ENCODE data around the gene ZNF91.
"Not testable (repeated sequence)": the region's sequence is repeated elsewhere in the genome, so short reads cannot be mapped to it uniquely, and the experiment has no call there.

ZNF91 gene

GRCh38 chr19:23394511-23394910 lies 760 bp downstream of the ZNF91 start:
- peak in 1 of 14 donors; percentile 9 for DNase-seq

- no peak for DNase-seq
Measured at GRCh38 chr19:23393121-23393520, 2.1 kb downstream of the ZNF91 start.

GRCh38 chr19:23391236-23391635 lies 4.0 kb downstream of the ZNF91 start:
- DNase-seq = no peak

GRCh38 chr19:23385404-23385803 lies 9.9 kb downstream of the ZNF91 start:
- no peak for DNase-seq

- no peak for DNase-seq
Measured at GRCh38 chr19:23384858-23385257, 10.4 kb downstream of the ZNF91 start.

GRCh38 chr19:23384166-23384565 lies 11.1 kb downstream of the ZNF91 start:
- DNase-seq = no peak

- no peak for DNase-seq
Measured at GRCh38 chr19:23382955-23383354, 12.3 kb downstream of the ZNF91 start.

GRCh38 chr19:23381114-23381513 lies 14.2 kb downstream of the ZNF91 start:
- DNase-seq = no peak

GRCh38 chr19:23379671-23380070 lies 15.6 kb downstream of the ZNF91 start:
- DNase-seq = not testable (repeated sequence)

- no peak for DNase-seq
Measured at GRCh38 chr19:23378948-23379347, 16.3 kb downstream of the ZNF91 start.

GRCh38 chr19:23377276-23377675 lies 18.0 kb downstream of the ZNF91 start:
- no peak for DNase-seq

- DNase-seq = no peak
Measured at GRCh38 chr19:23366437-23366836, 28.8 kb downstream of the ZNF91 start.

GRCh38 chr19:23366031-23366430 lies 29.2 kb downstream of the ZNF91 start:
- not testable (repeated sequence) for DNase-seq

- no peak for DNase-seq
Measured at GRCh38 chr19:23365222-23365621, 30.0 kb downstream of the ZNF91 start.

GRCh38 chr19:23361843-23362242 lies 33.4 kb downstream of the ZNF91 start:
- not testable (repeated sequence) for DNase-seq

- DNase-seq = no peak
Measured at GRCh38 chr19:23351806-23352205, 43.5 kb downstream of the ZNF91 start.

GRCh38 chr19:23346696-23347095 lies 48.6 kb downstream of the ZNF91 start:
- no peak for DNase-seq

- no peak for DNase-seq
Measured at GRCh38 chr19:23345838-23346237, 49.4 kb downstream of the ZNF91 start.

- DNase-seq = no peak
Measured at GRCh38 chr19:23343434-23344010, 51.7 kb downstream of the ZNF91 start.

- DNase-seq = no peak
Measured at GRCh38 chr19:23328211-23328610, 67.1 kb downstream of the ZNF91 start.

- DNase-seq = no peak
Measured at GRCh38 chr19:23321953-23322549, 73.2 kb downstream of the ZNF91 start.

- DNase-seq = not testable (repeated sequence)
Measured at GRCh38 chr19:23321403-23321802, 73.9 kb downstream of the ZNF91 start.

GRCh38 chr19:23319571-23319970 lies 75.7 kb downstream of the ZNF91 start:
- not testable (repeated sequence) for DNase-seq

- not testable (repeated sequence) for DNase-seq
Measured at GRCh38 chr19:23318941-23319340, 76.3 kb downstream of the ZNF91 start.

GRCh38 chr19:23318143-23318542 lies 77.1 kb downstream of the ZNF91 start:
- DNase-seq = no peak
